Peyer's patch (tissue), 4 donors: ENCODE data around the gene FGFR2.

Experiments used
- POLR2A ChIP-seq, 2 donors: fragments of 450-650 bp; IDR thresholded peaks; one replicate each; pipeline ENCODE4 v1.5.1; 2017; ENCODE audit warnings: antibody characterized with exemption in 2 of 2, mild to moderate bottlenecking in 2 of 2, moderate library complexity in 2 of 2
- TF ChIP-seq, protein P1 (sequence below), 6 experiments: fragments of 450-650 bp in 4 of 6; fragments of 200-600 bp in 2 of 6; sonication (generic) in 1 of 6; IDR thresholded peaks; one replicate each; pipeline ENCODE4 v1.5.1; 2017 to 2019; ENCODE audit warnings: antibody characterized with exemption in 6 of 6, mild to moderate bottlenecking in 3 of 6, moderate library complexity in 1 of 6

DNA sequence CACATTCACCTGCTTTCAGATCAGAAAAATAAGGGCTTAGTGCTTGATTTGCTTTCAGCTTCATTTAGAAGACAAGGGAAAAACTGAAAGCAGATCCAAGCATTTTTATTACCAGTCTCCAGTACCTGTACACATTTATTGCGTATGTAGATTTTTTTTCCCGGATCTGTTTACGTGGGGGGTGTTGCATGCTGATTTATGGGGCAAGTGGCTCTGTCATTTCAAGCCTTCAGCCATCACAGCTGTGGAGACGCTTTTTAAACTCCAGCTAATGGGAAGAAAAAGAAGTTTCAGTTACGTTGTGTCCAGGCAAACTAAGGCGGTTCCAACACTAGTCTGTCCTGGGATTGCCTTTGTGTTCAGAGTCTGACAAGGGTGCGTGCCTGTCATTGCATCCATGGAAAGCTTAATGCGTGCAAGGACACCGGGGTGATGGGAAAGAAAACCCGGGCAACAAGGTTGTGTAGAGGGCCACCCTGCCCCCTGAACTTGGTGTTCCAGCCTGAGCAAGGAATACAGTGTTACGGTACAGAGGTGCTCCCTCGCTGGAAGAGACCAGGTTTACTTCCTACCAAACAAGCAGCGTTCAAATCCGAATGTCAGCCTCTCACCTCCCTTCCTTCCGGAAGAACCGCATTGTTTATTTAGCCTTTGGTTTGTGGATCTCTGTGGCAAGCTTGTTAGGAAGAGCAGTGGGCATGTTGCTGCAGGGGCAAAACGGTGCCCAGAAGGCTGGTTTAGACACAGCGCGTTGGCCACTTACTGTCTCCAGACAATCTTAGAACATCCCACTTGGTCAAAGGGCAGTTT, 128.2 kb downstream of the FGFR2 start:
- TF ChIP-seq, protein P1, sequence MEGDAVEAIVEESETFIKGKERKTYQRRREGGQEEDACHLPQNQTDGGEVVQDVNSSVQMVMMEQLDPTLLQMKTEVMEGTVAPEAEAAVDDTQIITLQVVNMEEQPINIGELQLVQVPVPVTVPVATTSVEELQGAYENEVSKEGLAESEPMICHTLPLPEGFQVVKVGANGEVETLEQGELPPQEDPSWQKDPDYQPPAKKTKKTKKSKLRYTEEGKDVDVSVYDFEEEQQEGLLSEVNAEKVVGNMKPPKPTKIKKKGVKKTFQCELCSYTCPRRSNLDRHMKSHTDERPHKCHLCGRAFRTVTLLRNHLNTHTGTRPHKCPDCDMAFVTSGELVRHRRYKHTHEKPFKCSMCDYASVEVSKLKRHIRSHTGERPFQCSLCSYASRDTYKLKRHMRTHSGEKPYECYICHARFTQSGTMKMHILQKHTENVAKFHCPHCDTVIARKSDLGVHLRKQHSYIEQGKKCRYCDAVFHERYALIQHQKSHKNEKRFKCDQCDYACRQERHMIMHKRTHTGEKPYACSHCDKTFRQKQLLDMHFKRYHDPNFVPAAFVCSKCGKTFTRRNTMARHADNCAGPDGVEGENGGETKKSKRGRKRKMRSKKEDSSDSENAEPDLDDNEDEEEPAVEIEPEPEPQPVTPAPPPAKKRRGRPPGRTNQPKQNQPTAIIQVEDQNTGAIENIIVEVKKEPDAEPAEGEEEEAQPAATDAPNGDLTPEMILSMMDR (IDR thresholded peaks at IDR 0.05) = no peak
- TF ChIP-seq POLR2A (IDR thresholded peaks at IDR 0.05) = no peak
